Activated CD8-positive, alpha-beta memory T cell treated with anti-CD3 and anti-CD28 coated beads for 48 hours (primary cell): ENCODE results near the gene GATC.
A peak's percentile ranks its signal among the peaks of the same experiment; 100 is the strongest.
"Not testable (repeated sequence)": the region's sequence is repeated elsewhere in the genome, so short reads cannot be mapped to it uniquely, and the experiment has no call there.

Experiments used
- DNase-seq, 3 experiments: peaks; one replicate each; pipeline ENCODE4 v3.0.0-alpha.2; 2020; ENCODE audit warnings: low read depth in 2 of 3, low spot score in 2 of 3

The GATC gene

GRCh38 chr12:120468821-120469449 is 22.7 kb downstream of the GATC start:
- peak in 1 of 3 experiments; percentile 23 for DNase-seq

GRCh38 chr12:120469450-120470149 is 23.4 kb downstream of the GATC start, which contains the start of gene SRSF9:
SRSF9 (minus strand) TSS chr12:120469748; CDS start chr12:120469609, 139 bp downstream.
- peak; percentile 93 to 95 (median 94) for DNase-seq

GRCh38 chr12:120470150-120470784 is 24.0 kb downstream of the GATC start:
- DNase-seq: no peak

- DNase-seq: no peak
These were observed 26.3 kb downstream of the GATC start for GRCh38 chr12:120472521-120472920.

- DNase-seq: no peak
These were observed 27.8 kb downstream of the GATC start for GRCh38 chr12:120473807-120474615.

GRCh38 chr12:120474616-120474960 is 28.3 kb downstream of the GATC start:
- DNase-seq: no peak

- no peak for DNase-seq
These were observed 29.4 kb downstream of the GATC start for GRCh38 chr12:120475643-120476042.

- no peak for DNase-seq
These were observed 33.2 kb downstream of the GATC start for GRCh38 chr12:120479458-120479857.

GRCh38 chr12:120480211-120480610 is 34.0 kb downstream of the GATC start:
- no peak for DNase-seq

GRCh38 chr12:120481022-120481767 is 35.0 kb downstream of the GATC start:
- no peak for DNase-seq

- DNase-seq: no peak
These were observed 37.4 kb downstream of the GATC start for GRCh38 chr12:120483621-120484020.

- no peak for DNase-seq
These were observed 40.0 kb downstream of the GATC start for GRCh38 chr12:120485961-120486881.

- not testable (repeated sequence) for DNase-seq
These were observed 41.3 kb downstream of the GATC start for GRCh38 chr12:120487552-120487951.

- no peak for DNase-seq
These were observed 41.9 kb downstream of the GATC start for GRCh38 chr12:120488057-120488640.

- no peak for DNase-seq
These were observed 42.8 kb downstream of the GATC start for GRCh38 chr12:120489018-120489417.

GRCh38 chr12:120490325-120490724 is 44.1 kb downstream of the GATC start:
- DNase-seq: no peak

- DNase-seq: no peak
These were observed 44.7 kb downstream of the GATC start for GRCh38 chr12:120490833-120491512.

GRCh38 chr12:120495186-120495730 is 49.0 kb downstream of the GATC start:
- no peak for DNase-seq
